ENCODE data around the gene DMRT1.

- TF ChIP-seq CTCF (IDR thresholded peaks at IDR 0.05; ENCODE audit: low read length): no peak
- TF ChIP-seq EZH2 (optimal IDR thresholded peaks at IDR 0.05; ENCODE audit: low read depth, low read length): no peak
Observed at GRCh38 chr9:800591-801150, 40.8 kb upstream of the DMRT1 start.

All from MM.1S (cell line).